ENCODE measurements around the gene RNF19B.
A peak's percentile ranks its signal among the peaks of the same experiment; 100 is the strongest.
"Not testable (repeated sequence)": the region's sequence is repeated elsewhere in the genome, so short reads cannot be mapped to it uniquely, and the experiment has no call there.

The RNF19B gene

DNA sequence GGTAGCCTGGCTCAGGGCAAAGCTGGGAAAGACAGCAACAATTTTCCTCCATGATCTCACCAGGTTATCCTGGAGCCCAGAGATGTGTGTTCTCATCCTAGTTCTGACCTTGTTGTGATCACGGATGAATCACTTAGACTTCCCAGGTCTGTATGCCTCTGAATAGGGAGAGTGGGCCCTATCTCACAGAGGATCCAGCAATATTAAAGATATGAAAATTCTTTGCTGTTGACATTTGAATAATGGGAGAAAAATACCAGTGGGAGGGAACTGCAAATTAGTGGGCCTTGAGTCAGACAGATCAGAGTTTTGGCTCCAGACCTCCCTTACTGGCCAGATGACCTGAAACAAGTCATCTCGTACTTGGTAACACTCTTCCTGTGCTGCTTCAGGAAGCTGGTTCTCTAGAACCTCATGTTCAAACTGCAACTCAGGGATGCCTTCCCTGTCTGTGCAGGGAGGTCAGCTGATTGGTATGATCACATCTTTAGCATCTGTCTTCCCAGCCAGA lies 32.8 kb upstream of the RNF19B start:
- FAIRE-seq (no peak), DNase-seq (ENCODE audit: insufficient read length, low spot score) (no peak)
- TF ChIP-seq SPI1 (IDR thresholded peaks at IDR 0.05; ENCODE audit: low read depth, low read length) (no peak), POLR2AphosphoS5 (IDR thresholded peaks at IDR 0.05; ENCODE audit: low read depth, low read length) (no peak), PAX5 (IDR thresholded peaks at IDR 0.05; ENCODE audit: insufficient read depth, low read length, severe bottlenecking) (no peak)

GRCh38 chr1:32993324-32993636 lies 28.7 kb upstream of the RNF19B start:
- not testable (repeated sequence) for FAIRE-seq; DNase-seq (ENCODE audit: insufficient read length, low spot score)

DNA sequence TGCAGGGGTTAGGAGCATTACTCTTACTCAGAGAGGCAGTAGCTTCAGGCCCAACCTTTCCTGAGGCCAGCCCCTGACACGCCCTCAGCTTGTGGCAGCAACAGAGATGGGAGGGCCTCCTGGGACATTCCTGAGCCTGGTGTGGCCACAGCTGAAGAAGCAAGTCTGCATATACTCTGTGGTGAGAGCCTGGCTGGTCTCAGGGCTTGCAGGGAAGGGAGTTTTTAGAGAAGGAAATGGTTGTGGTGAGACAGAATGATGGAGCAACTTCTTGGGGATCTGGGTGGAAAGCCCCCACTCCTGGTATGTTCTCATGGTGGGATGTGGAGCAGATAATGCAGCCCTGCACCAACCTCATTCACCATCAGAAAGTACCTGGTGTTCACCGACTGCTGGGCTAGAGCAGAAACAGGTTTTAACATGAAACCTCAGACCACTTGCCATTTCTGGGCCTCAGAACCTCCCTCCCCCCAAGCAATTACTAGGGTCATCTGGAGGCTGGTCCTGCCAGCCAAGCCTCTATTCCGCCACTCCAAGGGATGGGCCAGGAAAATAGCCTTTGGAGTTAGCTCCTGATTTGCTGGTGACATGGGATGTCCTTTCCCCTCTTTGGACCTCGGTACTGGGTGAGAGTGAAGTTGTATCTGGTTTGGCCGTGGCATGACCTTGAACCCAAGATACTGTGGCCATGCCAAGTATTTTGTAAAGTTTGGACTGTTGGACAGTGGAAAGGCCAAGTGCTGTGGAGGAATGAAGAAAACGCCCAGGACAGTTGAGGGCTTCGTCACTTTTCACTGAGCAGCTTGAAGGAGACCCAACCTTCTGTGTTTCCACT lies 28.1 kb upstream of the RNF19B start:
- TF ChIP-seq POLR2AphosphoS5 (IDR thresholded peaks at IDR 0.05; ENCODE audit: low read depth, low read length), result no peak
- no peak for TF ChIP-seq PAX5 (IDR thresholded peaks at IDR 0.05; ENCODE audit: insufficient read depth, low read length, severe bottlenecking)
- TF ChIP-seq POU2F2 (IDR thresholded peaks at IDR 0.05; ENCODE audit: low read depth, low read length), result peak; percentile 47
- TF ChIP-seq TAF1 (IDR thresholded peaks at IDR 0.05; ENCODE audit: low read depth, low read length), result 0 out of 2 replicates have a peak, but pooled peaks have one; percentile 34
- peak; percentile 93 for TF ChIP-seq SPI1 (IDR thresholded peaks at IDR 0.05; ENCODE audit: low read depth, low read length)
- TF ChIP-seq POLR2A (IDR thresholded peaks at IDR 0.05; ENCODE audit: low read depth, low read length), result no peak
- DNase-seq (ENCODE audit: insufficient read length, low spot score), result peak; percentile 47
- peak; percentile 92 for FAIRE-seq

DNA sequence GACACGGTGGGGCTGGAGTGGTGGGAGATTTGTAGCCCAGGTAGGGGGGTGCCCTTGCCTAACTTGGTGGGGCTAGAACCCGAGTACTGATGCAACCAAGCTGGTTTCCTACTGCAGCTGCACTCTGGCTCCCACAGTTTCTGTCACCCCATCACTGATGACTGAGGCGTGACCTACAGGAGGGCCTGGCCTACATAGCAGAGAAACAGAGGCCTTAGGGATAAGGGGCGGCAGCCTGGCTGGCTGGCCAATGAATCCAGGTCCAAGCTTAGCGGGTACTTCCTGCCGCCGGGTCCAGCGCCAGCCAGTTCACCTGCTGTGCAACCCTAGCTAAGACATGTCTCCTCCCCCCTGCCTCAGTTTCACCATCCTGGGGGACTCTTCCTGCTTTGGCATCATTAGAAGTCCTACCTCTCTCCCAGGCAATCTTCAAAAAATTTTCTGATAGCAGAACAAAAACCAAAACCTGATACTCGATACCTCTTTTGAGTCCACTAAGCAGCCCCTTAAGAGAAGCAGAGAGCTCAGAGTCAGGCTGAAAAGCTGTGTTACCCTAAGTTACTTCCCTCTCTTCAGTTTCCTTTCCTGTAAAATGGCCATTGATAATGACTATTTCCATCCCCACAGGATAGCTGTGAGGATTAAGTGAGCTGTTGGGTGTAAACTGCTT lies 27.3 kb upstream of the RNF19B start:
- FAIRE-seq, result peak; percentile 35
- no peak for TF ChIP-seq POU2F2 (IDR thresholded peaks at IDR 0.05; ENCODE audit: low read depth, low read length)
- no peak; the same call in 1 of the 2 replicates for TF ChIP-seq POLR2A (IDR thresholded peaks at IDR 0.05; ENCODE audit: low read depth, low read length)
- no peak for TF ChIP-seq POLR2AphosphoS5 (IDR thresholded peaks at IDR 0.05; ENCODE audit: low read depth, low read length)
- TF ChIP-seq PAX5 (IDR thresholded peaks at IDR 0.05; ENCODE audit: insufficient read depth, low read length, severe bottlenecking), result no peak
- no peak for TF ChIP-seq TAF1 (IDR thresholded peaks at IDR 0.05; ENCODE audit: low read depth, low read length)
- no peak for TF ChIP-seq SPI1 (IDR thresholded peaks at IDR 0.05; ENCODE audit: low read depth, low read length)
- no peak for DNase-seq (ENCODE audit: insufficient read length, low spot score)

DNA sequence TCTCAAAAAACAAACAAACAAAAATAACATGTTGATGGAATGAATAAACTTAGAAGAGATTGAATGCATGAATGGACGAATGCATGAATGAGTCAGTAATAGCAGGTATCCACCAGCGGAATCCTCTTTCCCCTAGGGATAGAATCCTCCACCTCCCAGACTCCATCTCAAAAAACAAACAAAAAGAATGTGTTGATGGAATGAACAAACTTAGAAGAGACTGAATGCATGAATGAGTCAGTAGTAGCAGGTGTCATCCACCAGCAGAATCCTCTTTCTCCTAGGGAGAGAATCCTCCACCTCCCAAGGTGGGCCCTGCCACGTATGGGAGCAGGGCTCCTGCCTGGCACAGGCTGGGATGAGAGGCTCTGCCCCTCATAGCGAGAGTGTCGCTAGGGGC lies 26.8 kb upstream of the RNF19B start:
- FAIRE-seq (no peak), DNase-seq (ENCODE audit: insufficient read length, low spot score) (no peak)
- TF ChIP-seq POU2F2 (IDR thresholded peaks at IDR 0.05; ENCODE audit: low read depth, low read length) (no peak), SPI1 (IDR thresholded peaks at IDR 0.05; ENCODE audit: low read depth, low read length) (no peak), POLR2AphosphoS5 (IDR thresholded peaks at IDR 0.05; ENCODE audit: low read depth, low read length) (no peak), POLR2A (IDR thresholded peaks at IDR 0.05; ENCODE audit: low read depth, low read length) (no peak), TAF1 (IDR thresholded peaks at IDR 0.05; ENCODE audit: low read depth, low read length) (no peak), PAX5 (IDR thresholded peaks at IDR 0.05; ENCODE audit: insufficient read depth, low read length, severe bottlenecking) (no peak)

DNA sequence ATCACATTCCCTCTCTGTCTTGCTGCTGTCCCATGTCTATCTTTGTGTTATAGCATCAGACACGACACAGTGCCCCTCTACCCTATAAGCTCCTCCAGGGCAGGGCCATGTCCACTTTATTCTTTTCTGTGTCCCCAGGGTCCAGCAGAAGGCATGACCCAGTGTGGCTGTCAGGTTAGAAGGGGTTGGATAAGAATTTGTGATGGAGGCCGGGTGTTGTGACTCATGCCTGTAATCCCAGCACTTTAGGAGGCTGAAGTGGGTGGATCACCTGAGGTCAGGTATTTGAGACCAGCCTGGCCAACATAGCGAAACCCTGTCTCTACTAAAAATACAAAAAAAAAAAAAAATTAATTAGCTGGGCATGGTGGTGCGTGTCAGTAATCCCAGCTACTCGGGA lies 26.3 kb upstream of the RNF19B start:
- no peak for DNase-seq (ENCODE audit: insufficient read length, low spot score)
- TF ChIP-seq TAF1 (IDR thresholded peaks at IDR 0.05; ENCODE audit: low read depth, low read length), result no peak
- TF ChIP-seq POLR2AphosphoS5 (IDR thresholded peaks at IDR 0.05; ENCODE audit: low read depth, low read length), result no peak
- TF ChIP-seq PAX5 (IDR thresholded peaks at IDR 0.05; ENCODE audit: insufficient read depth, low read length, severe bottlenecking), result no peak
- TF ChIP-seq POU2F2 (IDR thresholded peaks at IDR 0.05; ENCODE audit: low read depth, low read length), result no peak
- TF ChIP-seq SPI1 (IDR thresholded peaks at IDR 0.05; ENCODE audit: low read depth, low read length), result no peak
- TF ChIP-seq POLR2A (IDR thresholded peaks at IDR 0.05; ENCODE audit: low read depth, low read length), result no peak
- FAIRE-seq, result no peak

GRCh38 chr1:32989160-32990050 lies 24.8 kb upstream of the RNF19B start:
- no peak for DNase-seq (ENCODE audit: insufficient read length, low spot score)
- no peak for FAIRE-seq

GRCh38 chr1:32988665-32989064 lies 24.1 kb upstream of the RNF19B start:
- DNase-seq (ENCODE audit: insufficient read length, low spot score) (no peak), FAIRE-seq (no peak)
- TF ChIP-seq SPI1 (IDR thresholded peaks at IDR 0.05; ENCODE audit: low read depth, low read length), result no peak
- TF ChIP-seq TAF1 (IDR thresholded peaks at IDR 0.05; ENCODE audit: low read depth, low read length), result no peak
- no peak for TF ChIP-seq POU2F2 (IDR thresholded peaks at IDR 0.05; ENCODE audit: low read depth, low read length)
- no peak for TF ChIP-seq POLR2AphosphoS5 (IDR thresholded peaks at IDR 0.05; ENCODE audit: low read depth, low read length)
- TF ChIP-seq POLR2A (IDR thresholded peaks at IDR 0.05; ENCODE audit: low read depth, low read length), result no peak
- TF ChIP-seq PAX5 (IDR thresholded peaks at IDR 0.05; ENCODE audit: insufficient read depth, low read length, severe bottlenecking), result no peak

More at GRCh38 chr1:32989160-32990050, 24.8 kb upstream of the RNF19B start:
- TF ChIP-seq TAF1 (IDR thresholded peaks at IDR 0.05; ENCODE audit: low read depth, low read length) (no peak), PAX5 (IDR thresholded peaks at IDR 0.05; ENCODE audit: insufficient read depth, low read length, severe bottlenecking) (no peak), POLR2A (IDR thresholded peaks at IDR 0.05; ENCODE audit: low read depth, low read length) (no peak), POU2F2 (IDR thresholded peaks at IDR 0.05; ENCODE audit: low read depth, low read length) (no peak)

DNA sequence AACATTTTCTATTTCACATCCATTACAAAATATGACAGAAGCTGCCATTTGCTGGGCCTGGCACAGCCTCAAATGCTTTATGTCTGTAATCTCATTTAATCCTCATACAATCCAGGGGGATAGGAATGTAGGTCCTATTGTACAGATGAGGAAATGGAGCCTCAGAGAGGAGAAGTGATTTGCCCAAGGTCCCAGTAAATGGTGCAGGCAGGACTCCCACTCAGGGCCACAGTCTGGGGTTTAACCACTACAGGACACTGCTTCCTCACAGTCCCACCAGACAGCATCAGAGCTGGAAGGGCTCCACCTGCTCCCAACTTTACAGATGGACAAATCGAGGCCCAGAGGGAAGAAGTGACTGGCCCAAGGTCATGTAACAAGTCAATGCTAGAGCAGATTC lies 20.6 kb upstream of the RNF19B start:
- TF ChIP-seq SPI1 (IDR thresholded peaks at IDR 0.05; ENCODE audit: low read depth, low read length) (no peak), POLR2AphosphoS5 (IDR thresholded peaks at IDR 0.05; ENCODE audit: low read depth, low read length) (no peak), POLR2A (IDR thresholded peaks at IDR 0.05; ENCODE audit: low read depth, low read length) (no peak), POU2F2 (IDR thresholded peaks at IDR 0.05; ENCODE audit: low read depth, low read length) (no peak), PAX5 (IDR thresholded peaks at IDR 0.05; ENCODE audit: insufficient read depth, low read length, severe bottlenecking) (no peak), TAF1 (IDR thresholded peaks at IDR 0.05; ENCODE audit: low read depth, low read length) (no peak)
- DNase-seq (ENCODE audit: insufficient read length, low spot score) (no peak), FAIRE-seq (no peak)

All from GM12891 (cell line).